ENCODE data around the gene CLIC6.

The CLIC6 gene

GRCh38 chr21:34688145-34688544 lies 19.4 kb downstream of the CLIC6 start:
- Histone ChIP-seq H3K27ac (ENCODE audit: low read length, poor library complexity, severe bottlenecking) (no peak overlapping the region), H4K91ac (ENCODE audit: low read length) (no peak overlapping the region), H3K27me3 (ENCODE audit: control insufficient read depth in 1 of 2, insufficient read depth in 1 of 2, low read length in 2 of 2) (peaks cover 0 to 50% of the 10 kb centered on the region in 2 experiments), H3K9me3 (ENCODE audit: control insufficient read depth, low read length) (no peaks in the 10 kb centered on the region), H2BK15ac (ENCODE audit: low read depth, poor library complexity, severe bottlenecking) (no peak overlapping the region), H2AFZ (ENCODE audit: low read depth, low read length) (no peak overlapping the region), H3K14ac (ENCODE audit: low read length in 2 of 2) (no peak overlapping the region), H3K4me3 (ENCODE audit: insufficient read depth in 1 of 2, low read depth in 1 of 2, low read length in 2 of 2) (no peak overlapping the region), H2BK12ac (ENCODE audit: low read length in 2 of 2) (no peak overlapping the region), H3K18ac (ENCODE audit: low read depth in 1 of 2, low read length in 2 of 2) (no peak overlapping the region), H3K4me2 (ENCODE audit: low read length, poor library complexity, severe bottlenecking) (no peak overlapping the region), H3K23ac (ENCODE audit: low read length in 2 of 2) (no peak overlapping the region), H2BK5ac (ENCODE audit: low read depth, low read length, poor library complexity, severe bottlenecking) (no peak overlapping the region), H2BK120ac (ENCODE audit: low read depth, low read length) (no peak overlapping the region), H3K79me1 (replicated peaks; ENCODE audit: low read length, poor library complexity, severe bottlenecking) (no peaks in the 10 kb centered on the region), H4K8ac (ENCODE audit: low read length) (no peak overlapping the region), H2AK5ac (ENCODE audit: low read length, severe bottlenecking) (no peak overlapping the region), H3K9ac (ENCODE audit: low read length) (no peak overlapping the region), H3K4ac (ENCODE audit: low read depth in 1 of 2, low read length in 2 of 2) (no peak overlapping the region), H3K36me3 (ENCODE audit: control insufficient read depth in 1 of 2, insufficient read depth in 2 of 2, low read depth in 1 of 2, low read length in 2 of 2) (no peaks in the 10 kb centered on the region), H3K4me1 (ENCODE audit: control insufficient read depth, insufficient read depth, low read depth, low read length) (no peaks in the 10 kb centered on the region)
- no peak for DNase-seq
- 91% methylated on average over 16 of the region's 16 CpGs for WGBS

- Histone ChIP-seq H2BK5ac (ENCODE audit: low read depth, low read length, poor library complexity, severe bottlenecking) (no peak overlapping the region), H3K4me1 (ENCODE audit: control insufficient read depth, insufficient read depth, low read depth, low read length) (no peaks in the 10 kb centered on the region), H3K18ac (ENCODE audit: low read depth in 1 of 2, low read length in 2 of 2) (no peak overlapping the region), H2BK120ac (ENCODE audit: low read depth, low read length) (no peak overlapping the region), H2AFZ (ENCODE audit: low read depth, low read length) (no peak overlapping the region), H2BK15ac (ENCODE audit: low read depth, poor library complexity, severe bottlenecking) (no peak overlapping the region), H2AK5ac (ENCODE audit: low read length, severe bottlenecking) (no peak overlapping the region), H3K36me3 (ENCODE audit: control insufficient read depth in 1 of 2, insufficient read depth in 2 of 2, low read depth in 1 of 2, low read length in 2 of 2) (no peaks in the 10 kb centered on the region), H3K4me3 (ENCODE audit: insufficient read depth in 1 of 2, low read depth in 1 of 2, low read length in 2 of 2) (no peak overlapping the region), H3K14ac (ENCODE audit: low read length in 2 of 2) (no peak overlapping the region), H3K4ac (ENCODE audit: low read depth in 1 of 2, low read length in 2 of 2) (no peak overlapping the region), H2BK12ac (ENCODE audit: low read length in 2 of 2) (no peak overlapping the region), H3K79me1 (replicated peaks; ENCODE audit: low read length, poor library complexity, severe bottlenecking) (no peaks in the 10 kb centered on the region), H3K9me3 (ENCODE audit: control insufficient read depth, low read length) (no peaks in the 10 kb centered on the region), H3K4me2 (ENCODE audit: low read length, poor library complexity, severe bottlenecking) (no peak overlapping the region), H3K23ac (ENCODE audit: low read length in 2 of 2) (no peak overlapping the region), H3K27me3 (ENCODE audit: control insufficient read depth in 1 of 2, insufficient read depth in 1 of 2, low read length in 2 of 2) (peaks cover 0 to 50% of the 10 kb centered on the region in 2 experiments), H3K27ac (ENCODE audit: low read length, poor library complexity, severe bottlenecking) (no peak overlapping the region), H4K8ac (ENCODE audit: low read length) (no peak overlapping the region), H4K91ac (ENCODE audit: low read length) (no peak overlapping the region), H3K9ac (ENCODE audit: low read length) (no peak overlapping the region)
- WGBS = 97% methylated on average over 4 of the region's 5 CpGs
- DNase-seq = no peak
Observed at GRCh38 chr21:34688715-34689114, 19.9 kb downstream of the CLIC6 start.

- Histone ChIP-seq H3K9me3 (ENCODE audit: control insufficient read depth, low read length) (no peaks in the 10 kb centered on the region), H3K4ac (ENCODE audit: low read depth in 1 of 2, low read length in 2 of 2) (no peak overlapping the region), H2BK12ac (ENCODE audit: low read length in 2 of 2) (no peak overlapping the region), H3K14ac (ENCODE audit: low read length in 2 of 2) (no peak overlapping the region), H3K4me1 (ENCODE audit: control insufficient read depth, insufficient read depth, low read depth, low read length) (no peaks in the 10 kb centered on the region), H2BK15ac (ENCODE audit: low read depth, poor library complexity, severe bottlenecking) (no peak overlapping the region), H3K23ac (ENCODE audit: low read length in 2 of 2) (no peak overlapping the region), H2BK5ac (ENCODE audit: low read depth, low read length, poor library complexity, severe bottlenecking) (no peak overlapping the region), H3K4me2 (ENCODE audit: low read length, poor library complexity, severe bottlenecking) (no peak overlapping the region), H3K18ac (ENCODE audit: low read depth in 1 of 2, low read length in 2 of 2) (no peak overlapping the region), H4K8ac (ENCODE audit: low read length) (no peak overlapping the region), H3K9ac (ENCODE audit: low read length) (no peak overlapping the region), H2AFZ (ENCODE audit: low read depth, low read length) (no peak overlapping the region), H3K36me3 (ENCODE audit: control insufficient read depth in 1 of 2, insufficient read depth in 2 of 2, low read depth in 1 of 2, low read length in 2 of 2) (no peaks in the 10 kb centered on the region), H2BK120ac (ENCODE audit: low read depth, low read length) (no peak overlapping the region), H3K27me3 (ENCODE audit: control insufficient read depth in 1 of 2, insufficient read depth in 1 of 2, low read length in 2 of 2) (peaks cover 0 to 38% of the 10 kb centered on the region in 2 experiments), H2AK5ac (ENCODE audit: low read length, severe bottlenecking) (no peak overlapping the region), H3K27ac (ENCODE audit: low read length, poor library complexity, severe bottlenecking) (no peak overlapping the region), H3K79me1 (replicated peaks; ENCODE audit: low read length, poor library complexity, severe bottlenecking) (no peaks in the 10 kb centered on the region), H4K91ac (ENCODE audit: low read length) (no peak overlapping the region), H3K4me3 (ENCODE audit: insufficient read depth in 1 of 2, low read depth in 1 of 2, low read length in 2 of 2) (no peak overlapping the region)
- WGBS = 92% methylated on average over 9 of the region's 11 CpGs
- DNase-seq = no peak
Observed at GRCh38 chr21:34690041-34690792, 21.4 kb downstream of the CLIC6 start.

GRCh38 chr21:34690793-34691175 lies 22.0 kb downstream of the CLIC6 start:
- WGBS = 100% methylated on average over 2 of the region's 2 CpGs
- Histone ChIP-seq H3K36me3 (ENCODE audit: control insufficient read depth in 1 of 2, insufficient read depth in 2 of 2, low read depth in 1 of 2, low read length in 2 of 2) (no peaks in the 10 kb centered on the region), H3K23ac (ENCODE audit: low read length in 2 of 2) (no peak overlapping the region), H3K4me1 (ENCODE audit: control insufficient read depth, insufficient read depth, low read depth, low read length) (no peaks in the 10 kb centered on the region), H3K79me1 (replicated peaks; ENCODE audit: low read length, poor library complexity, severe bottlenecking) (no peaks in the 10 kb centered on the region), H3K4me3 (ENCODE audit: insufficient read depth in 1 of 2, low read depth in 1 of 2, low read length in 2 of 2) (no peak overlapping the region), H3K4ac (ENCODE audit: low read depth in 1 of 2, low read length in 2 of 2) (no peak overlapping the region), H4K8ac (ENCODE audit: low read length) (no peak overlapping the region), H2BK12ac (ENCODE audit: low read length in 2 of 2) (no peak overlapping the region), H3K18ac (ENCODE audit: low read depth in 1 of 2, low read length in 2 of 2) (no peak overlapping the region), H3K9ac (ENCODE audit: low read length) (no peak overlapping the region), H2AK5ac (ENCODE audit: low read length, severe bottlenecking) (no peak overlapping the region), H4K91ac (ENCODE audit: low read length) (no peak overlapping the region), H2BK15ac (ENCODE audit: low read depth, poor library complexity, severe bottlenecking) (no peak overlapping the region), H3K27me3 (ENCODE audit: control insufficient read depth in 1 of 2, insufficient read depth in 1 of 2, low read length in 2 of 2) (peaks cover 0 to 37% of the 10 kb centered on the region in 2 experiments), H3K9me3 (ENCODE audit: control insufficient read depth, low read length) (no peaks in the 10 kb centered on the region), H3K4me2 (ENCODE audit: low read length, poor library complexity, severe bottlenecking) (no peak overlapping the region), H2AFZ (ENCODE audit: low read depth, low read length) (no peak overlapping the region), H3K14ac (ENCODE audit: low read length in 2 of 2) (no peak overlapping the region), H3K27ac (ENCODE audit: low read length, poor library complexity, severe bottlenecking) (no peak overlapping the region), H2BK120ac (ENCODE audit: low read depth, low read length) (no peak overlapping the region), H2BK5ac (ENCODE audit: low read depth, low read length, poor library complexity, severe bottlenecking) (no peak overlapping the region)
- DNase-seq = no peak
